Heart right ventricle (tissue), 16 donors: ENCODE results near the gene TMEM63A. TPM values are rescaled to one million over a fixed set of nuclear protein-coding genes. Genes with fewer than 3 reads are reported as not detected.

Experiments
- ATAC-seq, 8 donors: fragments of 200-7000 bp; cut with Tn5 transposase; one replicate each; pipeline ENCODE4 v1.9.1; 2020; ENCODE audit warnings: mild to moderate bottlenecking in 8 of 8, moderate library complexity in 8 of 8, moderate number of reproducible peaks in 1 of 8
- DNase-seq, 2 donors: peaks; one replicate each; pipeline ENCODE4 v3.0.0-alpha.2; 2020
- H3K27ac ChIP-seq, 10 donors: fragments of 200-600 bp; sonication (generic) in 2 of 10; one replicate each; pipeline versions ENCODE4 v1.5.0 to v1.8.0; 2020 to 2022; ENCODE audit warnings: mild to moderate bottlenecking in 3 of 10
- H3K27me3 ChIP-seq, 7 donors: fragments of 200-600 bp; one replicate each; pipeline ENCODE4 v1.8.0; 2021 to 2022; ENCODE audit warnings: mild to moderate bottlenecking in 2 of 7
- H3K36me3 ChIP-seq, 9 donors: fragments of 200-600 bp; sonication (generic) in 1 of 9; one replicate each; pipeline versions ENCODE4 v1.5.0 to v1.8.0; 2020 to 2022; ENCODE audit warnings: mild to moderate bottlenecking in 2 of 9
- H3K4me1 ChIP-seq, 9 donors: fragments of 200-600 bp; sonication (generic) in 1 of 9; one replicate each; pipeline versions ENCODE4 v1.5.0 to v1.8.0; 2020 to 2022; ENCODE audit warnings: mild to moderate bottlenecking in 4 of 9
- H3K4me3 ChIP-seq, 10 donors: fragments of 200-600 bp; sonication (generic) in 2 of 10; one replicate each; pipeline versions ENCODE4 v1.5.0 to v1.8.0; 2020 to 2022; ENCODE audit warnings: mild to moderate bottlenecking in 7 of 10, moderate library complexity in 2 of 10
- H3K9me3 ChIP-seq, 11 donors: fragments of 200-600 bp in 10 of 11; sonication (generic) in 2 of 11; one replicate each; pipeline versions ENCODE4 v1.5.0 to v1.8.0; 2013 to 2022; ENCODE audit warnings: mild to moderate bottlenecking in 2 of 11, control low read depth in 1 of 11, moderate library complexity in 1 of 11
- WGBS, 2 donors: extraction: QIAGEN DNeasy Blood & Tissue Kit; methylation state at CpG; one replicate each; pipeline ENCODE4 v1.1.7; 2013; ENCODE audit warnings: inconsistent platforms in 1 of 2; 5-methylcytosine and 5-hydroxymethylcytosine counted together
- intact Hi-C, 10 donors: fragments of 100-400 bp; cut with DNase I; formaldehyde crosslinking; loops; one replicate each; pipeline versions ENCODE4 v1.11.1 to v1.14.2; 2022
- polyA plus RNA-seq, 2 donors: library from polyadenylated mRNA; stranded (reverse); fragments of 200-250 nt; gene quantifications; one replicate each; pipeline ENCODE4 v1.2.3, GENCODE V29; 2013
- total RNA-seq, 10 donors: library from RNA; stranded (reverse); fragmentation: NEBNext Ultra II Directional in 3 of 10; extraction: Animal tissue kit (Norgen Biotek cat#: 25700) in 3 of 10; gene quantifications; one replicate each; pipeline versions ENCODE4 v1.2.1 to v1.2.4, GENCODE V29; 2021 to 2023
- TF ChIP-seq, protein P1 (sequence below), 9 donors: fragments of 200-600 bp; sonication (generic) in 2 of 9; IDR thresholded peaks; one replicate each; pipeline versions ENCODE4 v1.5.0 to v1.8.0; 2021 to 2022; ENCODE audit warnings: antibody characterized with exemption in 9 of 9, mild to moderate bottlenecking in 5 of 9, moderate library complexity in 1 of 9
- donor health status: Arrhythmogenic right ventricular cardiomyopathy.
- donor health status: ischemic (EF 13 %, LVEDD 7.1; RV severe dilation, severe dysfunction).
- donor health status: healthy with polysubstance abuse.
- donor health status: DM: no; HTN: yes; CAD: no.
- donor health status: DM: no; HTN: no; CAD: no.
- donor health status: ischemic (EF 25% LVEDD 6.9; RV normal size, moderate dysfunction).
- donor health status: ischemic (EF 25% LVEDD 5.7; RV mildly dilated, moderate dysfunction).
- donor health status: healthy.
- donor health status: DM: yes; HTN: yes; CAD: no.
- donor health status: Ischemic cardiomyopathy.
- donor health status: ischemic (EF 35%, LVEDD 5.7; RV mildly dilated, moderate dysfunction).
- donor health status: nonischemic (EF 11% LVEDD 7.7; RV severe dilation, severe dysfunction).
- donor health status: DM: yes; HTN: yes; CAD: no.
- donor health status: PGD.
- donor health status: ischemic (EF 29% LVEDD 5.4; RV normal size, mild dysfunction).
- donor health status: nonischemic (EF 23%, LVEDD 6.1; RV moderate dilation, normal function).

The TMEM63A gene
- total and polyA plus RNA-seq, 12 donors: 10.4 to 69.1 (median 24.7) TPM

DNA sequence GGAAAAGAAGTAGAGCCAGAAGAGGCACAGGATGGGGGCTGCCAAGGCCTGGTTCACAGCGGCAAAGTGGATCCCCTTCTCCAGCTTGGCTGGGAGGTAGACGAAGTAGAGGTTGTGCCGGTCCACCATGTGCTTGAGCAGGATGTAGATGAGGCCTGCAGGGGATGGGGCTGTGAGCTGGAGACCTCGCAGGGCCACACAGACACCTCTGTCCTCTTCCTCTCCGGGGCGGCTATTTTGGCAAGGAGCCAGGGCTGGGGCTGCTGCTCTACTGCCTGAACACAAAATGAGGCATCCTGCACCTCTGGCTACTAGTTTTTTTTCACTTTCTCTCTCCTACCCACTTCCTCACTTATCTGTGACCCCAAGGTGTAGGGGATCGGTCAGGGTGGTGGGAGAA, 32.3 kb downstream of the TMEM63A start:
- peak; percentile 41 to 61 for DNase-seq
- Histone ChIP-seq H3K27me3 (no peaks in the 10 kb centered on the region), H3K4me1 (peaks cover 0 to 44% (median 17%) of the 10 kb centered on the region in 9 donors), H3K36me3 (peaks cover 0 to 98% (median 19%) of the 10 kb centered on the region in 9 donors), H3K4me3 (no peak overlapping the region), H3K27ac (peak overlapping the region in 4 of 10 donors; percentile 34 to 52 (median 40)), H3K9me3 (no peaks in the 10 kb centered on the region)
- ATAC-seq: no peak
- intact Hi-C loops: loop anchor here (5.0 to 10.0 kb wide), 8 partner anchors 38 to 378 kb away; partner anchors contain the start of genes SRP9 (in 8 of the 10) and EPHX1 (in 4 of the 10)
- TF ChIP-seq, protein P1, sequence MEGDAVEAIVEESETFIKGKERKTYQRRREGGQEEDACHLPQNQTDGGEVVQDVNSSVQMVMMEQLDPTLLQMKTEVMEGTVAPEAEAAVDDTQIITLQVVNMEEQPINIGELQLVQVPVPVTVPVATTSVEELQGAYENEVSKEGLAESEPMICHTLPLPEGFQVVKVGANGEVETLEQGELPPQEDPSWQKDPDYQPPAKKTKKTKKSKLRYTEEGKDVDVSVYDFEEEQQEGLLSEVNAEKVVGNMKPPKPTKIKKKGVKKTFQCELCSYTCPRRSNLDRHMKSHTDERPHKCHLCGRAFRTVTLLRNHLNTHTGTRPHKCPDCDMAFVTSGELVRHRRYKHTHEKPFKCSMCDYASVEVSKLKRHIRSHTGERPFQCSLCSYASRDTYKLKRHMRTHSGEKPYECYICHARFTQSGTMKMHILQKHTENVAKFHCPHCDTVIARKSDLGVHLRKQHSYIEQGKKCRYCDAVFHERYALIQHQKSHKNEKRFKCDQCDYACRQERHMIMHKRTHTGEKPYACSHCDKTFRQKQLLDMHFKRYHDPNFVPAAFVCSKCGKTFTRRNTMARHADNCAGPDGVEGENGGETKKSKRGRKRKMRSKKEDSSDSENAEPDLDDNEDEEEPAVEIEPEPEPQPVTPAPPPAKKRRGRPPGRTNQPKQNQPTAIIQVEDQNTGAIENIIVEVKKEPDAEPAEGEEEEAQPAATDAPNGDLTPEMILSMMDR (IDR thresholded peaks at IDR 0.05): no peak
- WGBS, 2 donors: 44 to 53% methylated on average over 7 of the region's 7 CpGs

DNA sequence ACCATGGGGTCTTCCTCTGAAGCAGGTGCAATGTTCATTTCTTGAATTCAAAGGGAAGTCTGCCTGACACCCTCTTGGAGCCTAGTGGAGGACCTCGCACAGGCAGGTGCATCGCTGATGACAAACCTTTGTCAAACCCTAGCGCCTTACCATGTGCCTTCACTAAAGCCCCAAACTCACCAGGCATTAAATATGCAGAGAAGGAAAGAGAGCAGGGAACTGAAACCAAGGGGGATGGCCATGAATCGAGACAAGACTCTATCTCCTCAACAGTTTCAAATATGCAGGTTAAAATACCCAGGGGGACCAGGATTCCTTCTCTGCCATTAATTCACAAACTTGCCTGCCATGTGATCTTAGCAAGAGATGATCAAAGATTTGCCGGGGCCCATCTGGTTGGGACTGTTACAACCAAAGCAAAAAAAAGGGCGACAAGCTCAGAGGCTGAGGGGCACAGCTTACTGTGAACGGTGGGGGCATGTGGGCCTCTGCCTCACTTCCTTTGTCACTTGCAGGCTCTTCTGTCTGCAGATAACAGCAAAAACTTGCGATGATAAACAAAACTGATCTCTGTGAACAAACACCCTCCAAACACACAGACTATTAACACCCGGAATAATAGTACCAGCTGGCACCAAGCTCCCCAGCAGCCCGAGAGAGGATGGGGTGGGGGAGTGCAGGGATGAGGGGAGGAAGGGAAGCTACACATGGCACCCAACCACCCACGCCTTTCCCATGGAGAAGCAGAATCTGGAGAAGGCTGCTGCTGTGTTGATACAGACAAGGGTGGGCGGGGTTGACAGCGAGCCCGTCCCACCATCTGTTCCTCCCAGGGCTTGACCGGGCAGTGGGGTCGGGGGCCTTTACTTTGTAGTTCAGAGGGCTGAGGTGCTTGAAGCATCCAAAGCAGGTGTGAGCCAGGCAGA, 33.9 kb downstream of the TMEM63A start:
- Histone ChIP-seq H3K27me3 (no peaks in the 10 kb centered on the region), H3K9me3 (no peaks in the 10 kb centered on the region), H3K4me1 (peaks cover 0 to 44% (median 17%) of the 10 kb centered on the region in 9 donors), H3K4me3 (no peak overlapping the region), H3K27ac (peak overlapping the region in 3 of 10 donors; percentile 32 to 52 (median 50)), H3K36me3 (peaks cover 0 to 97% (median 19%) of the 10 kb centered on the region in 9 donors)
- ATAC-seq (peak in 2 of 8 donors; percentile 31 to 32), DNase-seq (peak in 1 of 2 donors; percentile 49)
- intact Hi-C loops: loop anchor here (5.0 to 10.0 kb wide), 6 partner anchors 36 to 376 kb away; partner anchors contain the start of genes SRP9 (in 8 of the 10) and EPHX1 (in 4 of the 10)
- TF ChIP-seq, protein P1 (IDR thresholded peaks at IDR 0.05): no peak
- WGBS, 2 donors: 64 to 68% methylated on average over 16 of the region's 16 CpGs

DNA sequence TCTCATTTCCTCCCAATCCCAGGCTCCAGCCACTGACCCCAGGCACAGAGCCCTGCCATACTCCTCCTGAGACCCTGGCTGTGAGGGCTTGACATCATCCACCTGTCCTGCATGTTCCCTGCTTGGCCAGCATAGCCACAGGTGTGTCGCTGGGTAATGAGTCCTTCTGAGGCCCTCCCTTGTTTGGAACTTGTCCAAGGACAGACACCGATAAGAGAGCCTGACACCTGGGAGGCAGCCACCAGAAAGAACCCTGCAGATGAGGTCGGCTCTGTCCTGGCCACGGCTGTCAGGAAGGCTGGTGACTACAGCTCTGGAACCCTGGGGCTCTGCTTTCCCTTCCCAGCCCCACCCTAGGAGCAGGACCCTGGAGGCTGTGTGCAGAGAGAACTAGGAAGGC, 34.6 kb downstream of the TMEM63A start:
- peaks cover 0 to 97% (median 19%) of the 10 kb centered on the region in 9 donors for H3K36me3 ChIP-seq
- DNase-seq (no peak), ATAC-seq (no peak)
- peak overlapping the region in 3 of 10 donors; percentile 32 to 52 (median 50) for H3K27ac ChIP-seq
- TF ChIP-seq, protein P1 (IDR thresholded peaks at IDR 0.05): no peak
- no peaks in the 10 kb centered on the region for H3K9me3 ChIP-seq
- WGBS, 2 donors: 40 to 45% methylated on average over 4 of the region's 4 CpGs
- H3K27me3 ChIP-seq: no peaks in the 10 kb centered on the region
- no peak overlapping the region for H3K4me3 ChIP-seq
- peaks cover 0 to 44% (median 17%) of the 10 kb centered on the region in 9 donors for H3K4me1 ChIP-seq
- intact Hi-C loops: loop anchor here (5.0 to 10.0 kb wide), 6 partner anchors 35 to 375 kb away; partner anchors contain the start of genes SRP9 (in 8 of the 10) and EPHX1 (in 4 of the 10)
